HG03432 (cell line): ENCODE results near the gene TEX22.

Experiments used
- ATAC-seq: cut with Tn5 transposase; IDR thresholded peaks from one replicate; pipeline ENCODE4 v1.9.1; 2021; ENCODE audit warnings: mild to moderate bottlenecking, moderate library complexity; ENCODE audit not compliant: unreplicated experiment

TEX22 gene

GRCh38 chr14:105366386-105367074 is 31.8 kb upstream of the TEX22 start:
- no peak for ATAC-seq

GRCh38 chr14:105367116-105368031 is 31.0 kb upstream of the TEX22 start:
- no peak for ATAC-seq

- ATAC-seq = no peak
These were observed 30.3 kb upstream of the TEX22 start for GRCh38 chr14:105368032-105368417.

- ATAC-seq = no peak
These were observed 29.9 kb upstream of the TEX22 start for GRCh38 chr14:105368426-105368825.

- no peak for ATAC-seq
These were observed 29.3 kb upstream of the TEX22 start for GRCh38 chr14:105368910-105369652.

- ATAC-seq = no peak
These were observed 28.7 kb upstream of the TEX22 start for GRCh38 chr14:105369653-105370040.

- ATAC-seq = no peak
These were observed 23.9 kb upstream of the TEX22 start for GRCh38 chr14:105374389-105374788.

- ATAC-seq = no peak
These were observed 22.7 kb upstream of the TEX22 start for GRCh38 chr14:105375635-105376057.

GRCh38 chr14:105376521-105377440 is 21.6 kb upstream of the TEX22 start:
- no peak for ATAC-seq

- ATAC-seq = no peak
These were observed 20.7 kb upstream of the TEX22 start for GRCh38 chr14:105377555-105378182.

- no peak for ATAC-seq
These were observed 20.1 kb upstream of the TEX22 start for GRCh38 chr14:105378199-105378598.

- no peak for ATAC-seq
These were observed 19.3 kb upstream of the TEX22 start for GRCh38 chr14:105378873-105379685.

- ATAC-seq = no peak
These were observed 18.4 kb upstream of the TEX22 start for GRCh38 chr14:105379946-105380345.

- ATAC-seq = no peak
These were observed 17.6 kb upstream of the TEX22 start for GRCh38 chr14:105380756-105381155.

GRCh38 chr14:105381446-105382342 is 16.6 kb upstream of the TEX22 start:
- no peak for ATAC-seq

GRCh38 chr14:105382343-105383082 is 15.8 kb upstream of the TEX22 start:
- no peak for ATAC-seq

- no peak for ATAC-seq
These were observed 15.1 kb upstream of the TEX22 start for GRCh38 chr14:105383083-105383730.
